DMS53 (cell line): ENCODE data around the gene ZNF764.

ENCODE experiments used
- DNase-seq: peaks from one replicate; lab custom pipeline; 2025; lab: John Stamatoyannopoulos, UW

Gene ZNF764

GRCh38 chr16:30570636-30571444 lies 12.7 kb upstream of the ZNF764 start:
- DNase-seq = peak; percentile 42

- no peak for DNase-seq
Measured at GRCh38 chr16:30569746-30570635, 11.8 kb upstream of the ZNF764 start.

GRCh38 chr16:30569281-30569680 lies 11.1 kb upstream of the ZNF764 start:
- DNase-seq = no peak

GRCh38 chr16:30567991-30568638 lies 9.9 kb upstream of the ZNF764 start:
- peak; percentile 39 for DNase-seq

GRCh38 chr16:30567160-30567990 lies 9.2 kb upstream of the ZNF764 start:
- DNase-seq = peak; percentile 6

GRCh38 chr16:30566531-30566930 lies 8.4 kb upstream of the ZNF764 start:
- no peak for DNase-seq

GRCh38 chr16:30565984-30566383 lies 7.8 kb upstream of the ZNF764 start:
- DNase-seq = peak; percentile 9

GRCh38 chr16:30565526-30565925 lies 7.4 kb upstream of the ZNF764 start:
- no peak for DNase-seq

GRCh38 chr16:30562021-30562420 lies 3.8 kb upstream of the ZNF764 start:
- DNase-seq = peak; percentile 43

- DNase-seq = peak; percentile 64
Measured at GRCh38 chr16:30561089-30561816, 3.1 kb upstream of the ZNF764 start.

GRCh38 chr16:30559690-30560089 lies 1.5 kb upstream of the ZNF764 start:
- no peak for DNase-seq

GRCh38 chr16:30558789-30559377 lies 709 bp upstream of the ZNF764 start:
- no peak for DNase-seq

GRCh38 chr16:30557707-30557956 lies 542 bp downstream of the ZNF764 start:
- DNase-seq = peak; percentile 54

GRCh38 chr16:30556125-30556473 lies 2.1 kb downstream of the ZNF764 start:
- DNase-seq = no peak

GRCh38 chr16:30555315-30556124 lies 2.7 kb downstream of the ZNF764 start:
- DNase-seq = no peak

GRCh38 chr16:30554557-30555314 lies 3.4 kb downstream of the ZNF764 start:
- no peak for DNase-seq

GRCh38 chr16:30553393-30553899 lies 4.7 kb downstream of the ZNF764 start:
- DNase-seq = no peak

- no peak for DNase-seq
Measured at GRCh38 chr16:30552956-30553355, 5.2 kb downstream of the ZNF764 start.

GRCh38 chr16:30551781-30552180 lies 6.4 kb downstream of the ZNF764 start:
- no peak for DNase-seq
